Measurements from ENCODE around the gene CAB39. TPM values are rescaled to one million over a fixed set of nuclear protein-coding genes. Genes with fewer than 3 reads are reported as not detected.

Gene CAB39
- total RNA-seq, 1 experiment from 2014 or later = 52.5 TPM

DNA sequence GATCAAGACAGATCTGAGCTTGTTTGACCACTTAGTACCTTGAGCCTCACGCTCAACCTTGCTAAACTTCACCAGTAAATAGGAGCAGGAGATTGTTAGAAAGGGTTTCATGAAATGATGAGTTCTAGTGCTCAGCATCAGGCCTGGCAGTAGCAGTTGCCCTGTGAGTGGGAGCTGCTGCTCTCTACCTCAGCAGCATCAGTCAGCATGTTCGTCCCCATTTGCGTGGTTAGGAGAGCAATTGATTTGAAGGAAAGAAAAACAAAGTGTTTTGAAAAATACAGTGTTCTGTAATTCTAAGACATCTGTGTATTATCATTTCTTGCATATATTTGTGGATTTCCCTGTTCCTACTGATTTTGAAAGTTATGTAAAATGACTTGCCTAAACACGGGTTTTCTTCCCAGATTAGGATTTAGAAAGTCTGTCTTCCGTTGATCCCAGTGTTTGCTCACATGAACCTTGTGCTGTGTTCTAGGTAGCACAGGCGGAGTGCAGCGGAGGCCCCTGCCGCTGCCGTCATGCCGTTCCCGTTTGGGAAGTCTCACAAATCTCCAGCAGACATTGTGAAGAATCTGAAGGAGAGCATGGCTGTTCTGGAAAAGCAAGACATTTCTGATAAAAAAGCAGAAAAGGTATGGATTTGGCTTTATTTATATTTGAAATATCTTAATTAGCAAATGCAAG is 47.0 kb downstream of the CAB39 start:
- peaks cover 35% of the 10 kb centered on the region for H3K36me3 ChIP-seq (ENCODE audit: low read depth, low read length)
- POLR2A ChIA-PET (ENCODE audit: unreplicated experiment) = no interaction called here
- H3K27ac ChIP-seq (ENCODE audit: low read length) = no peak overlapping the region
- no TSS peak for BruUV-seq (replicated peaks)
- H3K4me2 ChIP-seq (ENCODE audit: low read length) = no peak overlapping the region
- peaks cover 35% of the 10 kb centered on the region for H3K4me1 ChIP-seq (ENCODE audit: insufficient read depth, low read length)
- H3K9me2 ChIP-seq (replicated peaks; ENCODE audit: low read length) = no peaks in the 10 kb centered on the region
- H4K20me1 ChIP-seq (ENCODE audit: low read length) = no peaks in the 10 kb centered on the region; the same call in 1 of the 2 replicates
- H3K79me2 ChIP-seq (ENCODE audit: low read length) = peaks cover 82% of the 10 kb centered on the region
- intact Hi-C loops (cut with micrococcal nuclease) = loop anchor here (5.0 kb wide), 2 partner anchors 33 to 47 kb away; partner anchors contain the start of gene CAB39
- no peak overlapping the region for H3K4me3 ChIP-seq (ENCODE audit: low read length)
- H2AFZ ChIP-seq (ENCODE audit: low read length) = no peak overlapping the region
- H3K27me3 ChIP-seq (ENCODE audit: low read length) = no peaks in the 10 kb centered on the region
- H3F3A ChIP-seq (ENCODE audit: low read length, unreplicated experiment) = no peaks in the 10 kb centered on the region
- CTCF ChIA-PET = interaction anchor here (0.6 kb wide), 1 partner anchor 15 kb away, joined by 3 read pairs; no protein-coding TSS in a partner anchor
- no peaks in the 10 kb centered on the region for H3K9me3 ChIP-seq (ENCODE audit: low read length)
- no peak overlapping the region for H3K9ac ChIP-seq (ENCODE audit: low read length)
- DNase-seq = no peak
- no peak for ATAC-seq
- TF ChIP-seq, protein P1, sequence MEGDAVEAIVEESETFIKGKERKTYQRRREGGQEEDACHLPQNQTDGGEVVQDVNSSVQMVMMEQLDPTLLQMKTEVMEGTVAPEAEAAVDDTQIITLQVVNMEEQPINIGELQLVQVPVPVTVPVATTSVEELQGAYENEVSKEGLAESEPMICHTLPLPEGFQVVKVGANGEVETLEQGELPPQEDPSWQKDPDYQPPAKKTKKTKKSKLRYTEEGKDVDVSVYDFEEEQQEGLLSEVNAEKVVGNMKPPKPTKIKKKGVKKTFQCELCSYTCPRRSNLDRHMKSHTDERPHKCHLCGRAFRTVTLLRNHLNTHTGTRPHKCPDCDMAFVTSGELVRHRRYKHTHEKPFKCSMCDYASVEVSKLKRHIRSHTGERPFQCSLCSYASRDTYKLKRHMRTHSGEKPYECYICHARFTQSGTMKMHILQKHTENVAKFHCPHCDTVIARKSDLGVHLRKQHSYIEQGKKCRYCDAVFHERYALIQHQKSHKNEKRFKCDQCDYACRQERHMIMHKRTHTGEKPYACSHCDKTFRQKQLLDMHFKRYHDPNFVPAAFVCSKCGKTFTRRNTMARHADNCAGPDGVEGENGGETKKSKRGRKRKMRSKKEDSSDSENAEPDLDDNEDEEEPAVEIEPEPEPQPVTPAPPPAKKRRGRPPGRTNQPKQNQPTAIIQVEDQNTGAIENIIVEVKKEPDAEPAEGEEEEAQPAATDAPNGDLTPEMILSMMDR (conservative IDR thresholded peaks at IDR 0.05; ENCODE audit: low read depth, low read length) = no peak
- no peak for TF ChIP-seq EZH2phosphoT487 (IDR thresholded peaks at IDR 0.05; ENCODE audit: borderline replicate concordance, low read length)
- no peak for TF ChIP-seq EZH2 (IDR thresholded peaks at IDR 0.05; ENCODE audit: low read length, unreplicated experiment)

DNA sequence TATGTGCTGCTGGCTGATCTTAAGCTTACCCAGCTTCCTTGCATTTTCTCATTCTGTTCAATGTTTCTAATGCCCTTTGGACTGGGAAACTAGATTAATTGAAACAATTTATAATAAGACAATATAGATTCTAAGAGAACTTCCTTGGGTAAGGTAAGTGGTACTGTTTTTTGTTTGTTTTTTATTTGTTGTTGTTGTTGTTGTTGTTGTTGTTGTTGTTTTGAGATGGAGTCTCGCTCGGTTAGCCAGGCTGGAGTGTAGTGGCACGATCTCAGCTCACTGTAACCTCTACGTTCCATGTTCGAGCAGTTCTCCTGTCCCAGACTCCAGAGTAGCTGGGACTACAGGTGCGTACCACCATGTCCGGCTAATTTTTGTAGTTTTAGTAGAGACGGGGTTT is 49.1 kb downstream of the CAB39 start:
- POLR2A ChIA-PET (ENCODE audit: unreplicated experiment) = no interaction called here
- TF ChIP-seq EZH2phosphoT487 (IDR thresholded peaks at IDR 0.05; ENCODE audit: borderline replicate concordance, low read length) (no peak), EZH2 (IDR thresholded peaks at IDR 0.05; ENCODE audit: low read length, unreplicated experiment) (no peak)
- TF ChIP-seq, protein P1 (conservative IDR thresholded peaks at IDR 0.05; ENCODE audit: low read depth, low read length) = no peak
- Histone ChIP-seq H3K4me2 (ENCODE audit: low read length) (no peak overlapping the region), H3K9me2 (replicated peaks; ENCODE audit: low read length) (no peaks in the 10 kb centered on the region), H3K9ac (ENCODE audit: low read length) (no peak overlapping the region), H3K27ac (ENCODE audit: low read length) (no peak overlapping the region), H2AFZ (ENCODE audit: low read length) (no peak overlapping the region), H3F3A (ENCODE audit: low read length, unreplicated experiment) (no peaks in the 10 kb centered on the region), H4K20me1 (ENCODE audit: low read length) (no peaks in the 10 kb centered on the region), H3K4me1 (ENCODE audit: insufficient read depth, low read length) (peaks cover 25% of the 10 kb centered on the region), H3K36me3 (ENCODE audit: low read depth, low read length) (peaks cover 45% of the 10 kb centered on the region), H3K27me3 (ENCODE audit: low read length) (no peaks in the 10 kb centered on the region), H3K79me2 (ENCODE audit: low read length) (peaks cover 63% of the 10 kb centered on the region), H3K9me3 (ENCODE audit: low read length) (no peaks in the 10 kb centered on the region), H3K4me3 (ENCODE audit: low read length) (no peak overlapping the region)
- no TSS peak for BruUV-seq (replicated peaks)
- DNase-seq (no peak), ATAC-seq (no peak)
- CTCF ChIA-PET = interaction anchor here (0.6 kb wide), 2 partner anchors 110 to 145 kb away, joined by 3 read pairs; no protein-coding TSS in a partner anchor
- intact Hi-C loops (cut with micrococcal nuclease) = no loop called here

DNA sequence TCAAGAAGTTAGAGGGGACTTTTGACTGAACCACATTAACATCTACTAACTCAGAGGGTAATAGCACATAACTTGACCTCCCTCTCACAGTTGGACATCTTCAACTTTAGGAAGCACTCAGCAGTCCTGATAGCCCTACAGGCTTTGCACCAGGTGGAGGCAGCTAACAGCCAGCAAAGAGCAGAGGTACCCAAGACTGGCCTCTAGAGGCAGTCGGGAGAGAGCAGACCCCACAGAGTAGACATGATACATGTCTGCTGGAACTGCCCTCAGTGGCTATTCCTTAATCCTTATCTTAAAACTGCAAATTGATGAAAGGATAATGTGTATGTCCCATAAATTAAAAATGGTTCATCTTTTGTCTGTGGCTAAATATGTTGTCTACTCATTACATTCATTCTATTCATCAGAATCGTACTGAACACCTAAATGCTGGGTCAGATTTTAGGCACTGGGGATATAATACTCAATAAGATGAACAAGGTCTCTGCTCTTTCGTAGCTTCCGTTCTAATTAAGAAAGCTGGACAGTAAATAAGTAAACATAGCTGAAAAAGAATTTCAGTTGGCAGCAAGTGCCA is 49.8 kb downstream of the CAB39 start:
- Histone ChIP-seq H3K4me3 (ENCODE audit: low read length) (no peak overlapping the region), H3K9ac (ENCODE audit: low read length) (no peak overlapping the region), H3K4me1 (ENCODE audit: insufficient read depth, low read length) (peaks cover 18% of the 10 kb centered on the region), H3K27ac (ENCODE audit: low read length) (no peak overlapping the region), H3F3A (ENCODE audit: low read length, unreplicated experiment) (no peaks in the 10 kb centered on the region), H3K79me2 (ENCODE audit: low read length) (peaks cover 56% of the 10 kb centered on the region), H3K9me2 (replicated peaks; ENCODE audit: low read length) (no peaks in the 10 kb centered on the region), H4K20me1 (ENCODE audit: low read length) (no peaks in the 10 kb centered on the region), H2AFZ (ENCODE audit: low read length) (no peak overlapping the region), H3K36me3 (ENCODE audit: low read depth, low read length) (peaks cover 51% of the 10 kb centered on the region), H3K9me3 (ENCODE audit: low read length) (no peaks in the 10 kb centered on the region), H3K27me3 (ENCODE audit: low read length) (no peaks in the 10 kb centered on the region), H3K4me2 (ENCODE audit: low read length) (no peak overlapping the region)
- DNase-seq (peak; percentile 62), ATAC-seq (peak; percentile 91)
- TF ChIP-seq, protein P1 (conservative IDR thresholded peaks at IDR 0.05; ENCODE audit: low read depth, low read length) = peak; percentile 79
- no peak for TF ChIP-seq EZH2 (IDR thresholded peaks at IDR 0.05; ENCODE audit: low read length, unreplicated experiment)
- no TSS peak for BruUV-seq (replicated peaks)
- CTCF ChIA-PET = interaction anchor here (0.6 kb wide), 2 partner anchors 111 to 145 kb away, joined by 3 read pairs; no protein-coding TSS in a partner anchor
- POLR2A ChIA-PET (ENCODE audit: unreplicated experiment) = interaction anchor here (0.6 kb wide), 1 partner anchor 1930 kb away, joined by 5 read pairs; no protein-coding TSS in a partner anchor
- intact Hi-C loops (cut with micrococcal nuclease) = no loop called here

Measured in PC-3 (cell line).